ENCODE results near the gene C1orf174.
"Not testable (repeated sequence)": the region's sequence is repeated elsewhere in the genome, so short reads cannot be mapped to it uniquely, and the experiment has no call there.

Gene C1orf174

GRCh38 chr1:3925256-3925655 is 25.2 kb upstream of the C1orf174 start:
- DNase-seq = no peak

- no peak for DNase-seq
These were observed 24.8 kb upstream of the C1orf174 start for GRCh38 chr1:3924825-3925220.

GRCh38 chr1:3924186-3924824 is 24.2 kb upstream of the C1orf174 start:
- DNase-seq = no peak

DNA sequence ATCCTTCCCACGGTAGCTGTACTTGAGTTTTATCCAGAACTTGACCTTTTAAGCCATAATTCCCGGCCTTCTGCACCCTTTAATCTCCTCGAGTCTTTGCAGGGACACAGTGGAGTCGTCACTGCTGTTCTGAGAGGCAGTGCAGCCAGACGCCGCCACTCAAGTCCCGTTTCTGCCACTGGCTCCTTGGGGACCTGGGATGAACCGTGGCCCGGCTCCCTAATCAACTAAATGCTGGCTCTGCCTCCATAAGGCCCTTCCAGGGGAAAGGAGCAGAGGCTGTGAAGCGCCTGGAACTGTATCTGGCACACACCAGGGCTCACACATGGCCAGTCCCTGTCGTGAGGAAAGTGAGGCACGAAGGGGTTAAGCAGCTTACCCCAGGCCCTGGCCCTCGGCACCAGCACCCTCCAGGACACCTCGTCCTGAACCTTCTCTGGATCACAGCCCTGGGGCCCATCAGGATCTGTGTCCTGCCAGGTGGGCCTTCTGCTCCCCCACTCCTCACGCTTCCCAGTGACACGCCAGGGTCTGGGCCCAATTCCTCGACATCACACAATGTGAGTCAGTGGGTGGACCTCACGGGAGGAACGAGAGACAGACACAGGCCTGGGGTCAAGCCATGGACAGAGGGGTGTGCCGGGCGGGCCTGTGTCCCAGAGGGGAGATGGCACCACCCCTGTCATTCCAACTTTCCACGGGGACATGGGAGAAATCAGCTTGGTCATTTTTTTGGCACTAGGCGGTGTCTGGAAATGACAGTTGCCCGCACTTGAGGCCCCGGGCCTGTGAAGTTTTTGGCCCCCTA is 23.5 kb upstream of the C1orf174 start:
- DNase-seq = no peak

GRCh38 chr1:3922851-3923250 is 22.8 kb upstream of the C1orf174 start:
- no peak for DNase-seq

DNA sequence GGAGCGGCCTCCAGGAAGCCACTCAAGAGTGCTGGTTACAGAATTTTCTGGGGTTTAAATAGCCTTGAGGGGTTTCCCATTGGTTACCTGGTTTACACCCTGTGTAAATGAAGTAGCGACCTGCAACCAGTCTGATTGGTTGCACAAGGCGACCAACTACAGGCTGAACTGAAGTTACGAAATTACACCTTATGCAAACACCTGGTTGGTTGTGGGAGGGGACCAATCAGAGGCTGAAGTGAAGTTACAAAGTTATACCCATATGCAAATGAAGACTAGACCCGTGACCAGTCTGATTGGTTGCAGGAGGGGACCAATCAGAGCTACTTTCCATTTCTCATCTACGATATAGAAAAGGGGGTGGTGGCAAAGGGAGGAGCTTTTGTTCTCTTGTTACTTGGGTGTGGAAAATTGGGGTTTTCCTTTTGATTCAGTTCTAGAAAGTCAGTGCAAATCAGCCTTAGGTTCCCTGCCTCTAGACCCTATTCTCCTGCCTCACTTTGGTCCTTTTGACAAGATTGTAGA is 22.2 kb upstream of the C1orf174 start:
- DNase-seq = no peak

GRCh38 chr1:3921765-3922164 is 21.7 kb upstream of the C1orf174 start:
- no peak for DNase-seq

DNA sequence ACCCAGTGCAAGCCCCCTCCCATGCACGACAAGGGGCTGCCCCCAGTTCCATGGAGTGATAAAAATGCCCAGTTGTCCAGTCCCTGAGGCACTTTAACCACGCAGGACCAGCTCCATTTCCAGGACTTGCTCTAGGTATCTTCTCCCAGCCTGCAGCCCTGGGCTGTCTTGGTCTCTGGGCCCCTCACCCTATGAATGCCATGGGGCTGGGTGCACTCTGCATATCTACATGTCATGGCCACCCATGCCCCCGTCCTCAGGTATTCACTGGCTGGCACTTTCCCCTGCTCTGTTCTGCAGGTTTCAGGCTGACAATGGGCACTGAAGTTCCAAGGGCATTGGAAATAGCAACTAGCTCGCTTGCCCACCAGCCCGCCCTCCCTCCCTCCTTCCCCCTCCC is 19.6 kb upstream of the C1orf174 start:
- no peak for DNase-seq

DNA sequence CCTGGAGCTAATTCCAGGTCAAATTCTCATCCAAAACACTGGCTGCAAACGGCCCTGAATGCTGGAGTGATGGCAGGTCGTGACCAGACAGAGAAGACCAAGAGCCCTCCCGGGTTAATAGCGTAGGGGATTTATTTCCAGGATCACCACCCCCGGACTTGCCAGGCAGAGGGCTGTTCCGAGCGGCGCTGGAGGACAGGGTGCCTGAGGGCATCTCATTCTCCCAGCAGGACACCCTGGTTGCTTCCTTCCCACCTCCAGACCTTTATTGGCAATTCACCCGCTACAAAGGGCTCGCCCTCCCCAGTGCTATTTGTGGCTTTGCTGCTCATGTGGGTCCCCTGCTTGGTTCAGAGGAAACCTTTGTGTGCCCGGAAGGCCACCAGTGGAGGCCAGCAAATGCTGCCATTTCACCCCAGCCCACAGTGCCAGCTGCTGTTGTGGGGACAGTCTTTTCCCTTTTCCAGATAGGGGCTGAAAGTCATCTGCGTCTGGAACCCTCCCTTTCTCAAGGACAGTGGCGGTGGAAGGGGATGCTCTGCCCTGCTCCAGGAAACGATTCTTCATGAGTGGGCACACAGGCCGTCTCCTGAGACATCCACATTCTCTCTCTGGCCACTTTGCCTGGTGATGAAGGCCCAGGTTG is 19.0 kb upstream of the C1orf174 start:
- no peak for DNase-seq

GRCh38 chr1:3918359-3918758 is 18.3 kb upstream of the C1orf174 start:
- DNase-seq = not testable (repeated sequence)

DNA sequence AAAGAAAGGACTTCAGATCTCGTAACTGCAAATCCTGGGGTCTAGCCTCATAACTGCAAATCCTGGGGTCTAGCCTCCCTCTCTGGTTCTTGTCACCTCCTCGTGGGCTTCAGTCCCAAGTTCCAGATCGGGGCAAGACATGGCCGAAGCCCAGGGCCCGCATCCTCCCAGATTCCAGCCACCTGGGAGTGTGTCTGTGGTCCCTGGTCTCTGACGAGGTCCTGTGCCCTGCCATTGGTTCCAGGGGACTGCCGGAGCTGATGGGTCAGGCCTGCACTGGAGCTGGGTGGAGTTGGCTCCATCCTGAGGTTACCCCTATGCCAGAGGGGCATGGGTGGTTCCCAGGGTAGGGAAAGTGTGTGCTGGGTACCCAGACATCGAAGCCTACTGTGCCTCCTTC is 17.7 kb upstream of the C1orf174 start:
- DNase-seq = no peak

DNA sequence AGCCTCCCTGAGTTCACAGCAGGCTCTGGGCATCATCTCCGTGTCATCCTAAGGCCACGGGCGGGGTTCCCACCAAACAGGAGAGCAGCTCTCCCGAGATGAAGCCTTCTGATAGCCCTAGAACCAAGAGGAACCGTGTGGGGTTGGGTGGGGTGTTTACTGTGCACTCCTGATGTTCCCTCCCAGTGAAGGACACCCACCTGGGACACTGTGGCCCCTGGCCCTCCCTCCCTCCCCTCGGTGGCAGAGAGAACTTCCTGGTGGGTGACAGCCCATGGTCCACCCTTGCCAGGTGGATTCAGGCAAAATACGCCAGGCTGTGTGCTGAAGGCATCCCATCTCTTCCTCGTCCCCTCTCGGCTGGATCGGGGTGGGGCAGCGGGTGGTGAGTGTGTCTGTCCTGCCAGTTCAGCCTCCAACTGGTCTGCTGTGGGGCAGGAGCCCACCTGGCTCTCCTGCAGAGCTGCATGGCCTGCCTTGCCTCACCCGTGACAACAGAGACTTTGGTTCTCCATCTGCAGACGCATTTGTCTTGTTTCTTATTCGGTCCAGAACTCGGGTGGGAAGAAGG is 15.6 kb upstream of the C1orf174 start:
- DNase-seq = no peak

- no peak for DNase-seq
These were observed 14.8 kb upstream of the C1orf174 start for GRCh38 chr1:3914911-3915310.

GRCh38 chr1:3914331-3914851 is 14.3 kb upstream of the C1orf174 start:
- no peak for DNase-seq

DNA sequence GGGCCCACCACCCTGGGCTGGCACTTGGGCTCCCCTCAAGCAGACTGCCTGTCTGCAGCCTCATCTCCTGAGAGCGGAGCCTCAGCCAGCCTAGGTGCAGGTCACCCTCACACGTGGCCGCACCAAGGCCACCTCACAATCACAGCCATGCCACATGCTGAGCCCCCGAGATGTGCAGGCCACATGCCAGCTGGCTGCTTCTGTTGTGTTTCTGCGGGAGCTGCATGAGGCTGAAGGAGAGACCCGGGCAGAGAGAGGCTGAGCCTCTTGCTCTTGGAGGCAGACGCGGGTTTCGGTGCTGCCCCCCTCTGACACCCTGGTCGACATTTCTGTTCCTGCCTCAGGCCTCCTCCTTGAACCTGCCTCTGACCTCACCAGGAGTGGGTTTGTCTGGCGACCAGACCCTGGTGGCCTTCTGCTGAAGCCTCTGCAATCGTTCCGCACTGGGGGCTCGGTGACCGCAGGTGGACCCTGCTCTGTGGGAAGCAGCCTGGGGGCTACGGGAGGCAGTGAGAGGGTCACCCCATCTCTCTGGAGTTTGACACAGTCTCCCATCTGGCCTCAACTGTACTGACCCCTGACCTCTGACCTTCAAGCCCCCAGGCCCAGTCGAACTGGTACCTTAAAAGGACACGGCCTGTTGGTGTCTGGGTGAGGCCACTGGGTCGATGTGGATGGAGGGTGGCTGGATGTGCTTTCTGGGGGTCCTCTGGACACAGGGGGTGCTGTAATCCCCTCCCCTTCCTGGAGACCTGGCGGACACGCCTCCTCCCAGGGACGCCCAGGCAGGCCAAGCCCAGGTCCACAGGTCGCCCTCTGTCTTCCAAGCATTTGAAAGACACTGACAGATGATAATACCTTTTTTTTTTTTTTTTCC is 13.0 kb upstream of the C1orf174 start:
- no peak for DNase-seq

DNA sequence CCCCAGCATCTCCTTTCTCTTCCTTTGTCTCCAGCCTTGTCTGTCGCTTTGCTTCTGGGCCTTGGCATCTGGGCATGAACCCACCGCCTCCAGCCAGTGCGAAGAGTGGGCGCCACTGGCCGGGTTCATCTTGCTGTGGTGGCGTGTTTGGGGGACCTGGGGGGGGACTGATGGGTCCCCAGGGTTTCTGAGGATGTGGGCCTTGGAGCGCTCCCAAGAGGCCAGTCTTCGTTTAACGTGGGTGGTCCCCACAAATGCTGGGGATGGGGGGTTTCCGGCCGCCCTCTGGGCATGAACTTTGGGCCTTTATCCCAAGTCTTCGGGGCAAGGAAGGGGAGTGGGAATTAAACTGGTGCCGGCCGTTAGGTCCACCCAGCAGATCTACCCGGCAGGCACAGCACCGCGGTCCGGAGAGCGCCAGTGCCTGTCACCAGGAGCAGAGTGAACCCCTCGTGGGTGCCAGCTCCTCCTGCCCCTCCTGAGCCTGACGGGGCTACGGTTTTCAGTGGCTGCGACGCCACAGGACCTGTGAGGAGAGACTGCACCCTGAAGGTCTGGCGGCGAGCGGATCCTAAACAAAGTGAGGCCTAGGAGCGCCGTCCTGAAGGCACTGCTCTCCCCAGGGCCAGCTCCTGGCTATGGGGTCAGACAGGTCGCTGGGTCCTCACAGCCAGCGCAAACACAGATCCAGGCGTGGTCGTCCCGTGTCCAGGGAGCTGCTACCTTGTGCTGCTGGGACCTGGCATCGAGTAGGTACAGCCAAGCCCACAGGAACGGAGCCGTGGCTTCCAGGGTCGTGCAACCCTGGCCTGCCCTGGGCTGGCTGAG is 12.1 kb upstream of the C1orf174 start:
- no peak for DNase-seq

DNA sequence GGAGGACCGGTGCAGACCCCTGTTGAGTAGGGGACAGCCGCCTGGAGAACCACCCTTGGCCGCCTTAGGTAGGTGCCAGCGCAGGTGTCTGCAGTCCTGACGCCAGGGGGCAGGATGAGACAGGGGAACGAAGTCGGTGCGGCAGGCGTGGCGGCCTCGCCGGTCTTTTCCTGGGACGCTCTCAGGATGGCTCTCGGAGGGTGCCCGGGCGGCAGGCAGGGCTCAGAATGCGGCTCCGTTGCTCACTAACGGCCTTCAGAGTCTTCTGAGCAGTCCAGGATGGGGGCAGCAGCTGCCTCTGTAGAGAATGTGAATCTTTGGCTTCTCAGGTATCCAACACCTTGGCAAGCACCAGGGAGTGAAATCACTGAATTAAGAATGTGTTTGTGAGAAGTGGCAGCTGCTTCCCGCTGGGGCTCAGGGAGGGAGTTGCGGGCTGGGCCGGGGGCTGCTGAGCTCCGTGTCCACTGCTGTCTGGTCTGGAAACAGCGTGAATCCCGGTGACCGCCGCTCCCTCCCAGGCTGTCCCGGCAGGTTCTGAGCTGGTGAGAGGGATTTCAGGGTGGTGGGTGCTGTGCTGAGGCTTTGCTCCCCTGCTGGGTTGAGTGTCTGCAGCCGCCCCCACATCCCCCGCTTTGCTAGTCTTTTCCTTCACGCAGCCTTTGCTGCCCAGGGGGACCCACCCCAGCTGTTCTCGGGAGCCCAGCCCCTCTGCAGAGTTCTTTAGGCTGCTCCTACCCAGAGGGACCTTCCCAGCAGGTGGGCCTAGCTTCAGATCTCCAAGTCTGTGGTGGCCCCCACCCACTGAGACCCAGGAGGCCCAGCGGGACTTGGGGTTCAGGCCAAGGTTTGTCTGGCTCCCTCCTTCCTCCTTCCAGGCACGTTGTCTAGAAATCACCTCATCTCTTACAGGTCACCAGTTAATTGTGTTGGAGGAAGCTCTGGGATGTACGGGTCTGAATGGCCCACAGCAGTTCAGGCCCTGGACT is 11.1 kb upstream of the C1orf174 start:
- peak; percentile 51 for DNase-seq

- no peak for DNase-seq
These were observed 10.1 kb upstream of the C1orf174 start for GRCh38 chr1:3910049-3910731.

GRCh38 chr1:3909615-3910014 is 9.5 kb upstream of the C1orf174 start:
- DNase-seq = no peak

Measured in suppressor macrophage treated with lipopolysaccharide for 4 hours (primary cell).